ENCODE data around the gene XYLT1. TPM values are rescaled to one million over a fixed set of nuclear protein-coding genes. Genes with fewer than 3 reads are reported as not detected.

Gene XYLT1
- total and polyA plus RNA-seq, 9 of the 15 experiments (the other 6 are each of a cell fraction or from before 2014, with no cell fraction given) = 0.03 to 0.09 (median 0.08) TPM; not detected in 6

DNA sequence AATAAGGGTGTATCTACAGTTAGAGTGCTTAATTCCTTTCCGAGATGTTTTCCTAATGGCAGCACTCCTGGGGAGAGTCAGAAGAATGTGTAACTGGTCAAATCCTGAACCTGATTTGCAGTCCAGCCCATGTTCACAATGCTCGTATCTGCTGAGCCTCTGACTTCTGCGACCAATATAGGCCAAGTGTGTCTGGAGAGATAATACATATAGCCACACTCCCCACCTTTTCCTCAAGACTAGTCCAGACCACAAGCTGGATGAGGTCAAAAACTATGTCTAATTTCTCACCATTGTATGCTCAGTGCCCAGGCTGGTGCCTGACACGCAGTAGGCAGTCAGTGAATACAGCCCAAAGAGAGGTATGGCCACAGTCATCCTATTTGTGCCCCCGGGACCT lies 58.0 kb downstream of the XYLT1 start:
- Histone ChIP-seq H3K79me2 (ENCODE audit: control insufficient read depth, insufficient read depth, low read length) (no peaks in the 10 kb centered on the region), H3K27ac (ENCODE audit: extremely low read depth, low read depth, low read length) (no peak overlapping the region), H3K9me3 (replicated peaks; ENCODE audit: control insufficient read depth, insufficient read depth, low read depth, low read length) (no peaks in the 10 kb centered on the region), H4K20me1 (replicated peaks; ENCODE audit: control insufficient read depth, insufficient read depth, low read length) (peaks cover 6% of the 10 kb centered on the region; the same call in 1 of the 2 replicates), H3K36me3 (ENCODE audit: control insufficient read depth, insufficient read depth, low read length) (no peaks in the 10 kb centered on the region), H3K4me3 (no peak overlapping the region), H3K27me3 (ENCODE audit: control insufficient read depth in 2 of 2, insufficient read depth in 2 of 2, low read length in 2 of 2) (peaks cover 3 to 27% of the 10 kb centered on the region in 2 experiments; a peak in 4 of 5 replicates), H2AFZ (ENCODE audit: low read depth, low read length) (no peak overlapping the region), H3K4me1 (replicated peaks in 1 of 2; ENCODE audit: control insufficient read depth in 2 of 2, insufficient read depth in 2 of 2, low read length in 2 of 2) (no peaks in the 10 kb centered on the region), H3K4me2 (ENCODE audit: insufficient read depth, low read length) (no peak overlapping the region), H3K9me1 (ENCODE audit: control insufficient read depth, insufficient read depth, low read length) (no peaks in the 10 kb centered on the region), H3K9ac (ENCODE audit: insufficient read depth in 1 of 2, low read depth in 2 of 2, low read length in 2 of 2) (no peak overlapping the region)
- intact Hi-C loops (cut with micrococcal nuclease) = no loop called here
- CTCF ChIA-PET (ENCODE audit: low intra/inter-chr PET ratio) = no interaction called here
- ATAC-seq = no peak
- BruUV-seq (replicated peaks) = no TSS peak
- no peak for FAIRE-seq
- no peak for DNase-seq (ENCODE audit: extremely low read depth in 1 of 4, low spot score in 3 of 4)
- in situ Hi-C loops (cut with MboI) = no loop called here
- 1% methylated on average over 5 of the region's 5 CpGs for WGBS (ENCODE audit: insufficient coverage, low coverage, missing lambda C conversion rate)
- TF ChIP-seq CBFA2T3 (IDR thresholded peaks at IDR 0.05) = 0 out of 2 replicates have a peak, but pooled peaks have one; percentile 13
- TF ChIP-seq SRSF7 (optimal IDR thresholded peaks at IDR 0.05; ENCODE audit: low read depth, low read length) = no peak
- TF ChIP-seq ZNF175 (CRISPR knock-in tag; IDR thresholded peaks at IDR 0.05; ENCODE audit: low read depth) = no peak
- no peak for TF ChIP-seq ZNF134 (CRISPR knock-in tag; conservative IDR thresholded peaks at IDR 0.05)
- TF ChIP-seq POLR2B (IDR thresholded peaks at IDR 0.05; ENCODE audit: low read depth, partially characterized antibody) = no peak
- TF ChIP-seq ARID2 (IDR thresholded peaks at IDR 0.05) = no peak
- POLR2A ChIA-PET = no interaction called here

DNA sequence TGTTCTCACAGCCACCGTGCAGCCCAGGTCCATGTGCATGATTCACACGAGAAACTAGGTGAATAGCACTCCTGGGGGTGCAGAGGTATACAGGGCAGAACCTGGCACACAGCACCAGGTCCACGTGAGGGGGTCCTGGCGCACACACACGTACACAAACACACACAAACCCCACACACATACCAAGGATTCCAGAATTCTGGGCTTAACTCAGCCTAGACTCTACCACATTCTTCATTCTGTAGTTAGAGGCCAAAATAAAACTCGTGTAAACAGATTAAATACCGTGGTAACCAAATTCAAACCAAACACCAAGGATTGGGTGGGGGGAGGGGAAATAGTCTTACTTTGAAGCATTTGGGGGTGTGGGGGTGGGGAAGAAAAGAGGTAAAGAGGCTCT lies 58.5 kb downstream of the XYLT1 start:
- POLR2A ChIA-PET = no interaction called here
- no peak overlapping the region for H3K27ac ChIP-seq (ENCODE audit: extremely low read depth, low read depth, low read length)
- H3K27me3 ChIP-seq (ENCODE audit: control insufficient read depth in 2 of 2, insufficient read depth in 2 of 2, low read length in 2 of 2) = peaks cover 3 to 24% of the 10 kb centered on the region in 2 experiments; a peak in 4 of 5 replicates
- no peak overlapping the region for H2AFZ ChIP-seq (ENCODE audit: low read depth, low read length)
- in situ Hi-C loops (cut with MboI) (no loop called here), intact Hi-C loops (cut with micrococcal nuclease) (no loop called here)
- no peak overlapping the region for H3K4me2 ChIP-seq (ENCODE audit: insufficient read depth, low read length)
- no peaks in the 10 kb centered on the region for H3K79me2 ChIP-seq (ENCODE audit: control insufficient read depth, insufficient read depth, low read length)
- H3K9me1 ChIP-seq (ENCODE audit: control insufficient read depth, insufficient read depth, low read length) = no peaks in the 10 kb centered on the region
- ATAC-seq (no peak), FAIRE-seq (no peak), DNase-seq (ENCODE audit: extremely low read depth in 1 of 4, low spot score in 3 of 4) (no peak)
- H3K9me3 ChIP-seq (replicated peaks; ENCODE audit: control insufficient read depth, insufficient read depth, low read depth, low read length) = no peaks in the 10 kb centered on the region
- no TSS peak for BruUV-seq (replicated peaks)
- H4K20me1 ChIP-seq (replicated peaks; ENCODE audit: control insufficient read depth, insufficient read depth, low read length) = peaks cover 6% of the 10 kb centered on the region; the same call in 1 of the 2 replicates
- H3K4me3 ChIP-seq = no peak overlapping the region
- H3K36me3 ChIP-seq (ENCODE audit: control insufficient read depth, insufficient read depth, low read length) = no peaks in the 10 kb centered on the region
- H3K4me1 ChIP-seq (replicated peaks in 1 of 2; ENCODE audit: control insufficient read depth in 2 of 2, insufficient read depth in 2 of 2, low read length in 2 of 2) = no peaks in the 10 kb centered on the region
- CTCF ChIA-PET (ENCODE audit: low intra/inter-chr PET ratio) = no interaction called here
- H3K9ac ChIP-seq (ENCODE audit: insufficient read depth in 1 of 2, low read depth in 2 of 2, low read length in 2 of 2) = no peak overlapping the region
- 0% methylated on average over 7 of the region's 7 CpGs for WGBS (ENCODE audit: insufficient coverage, low coverage, missing lambda C conversion rate)
- TF ChIP-seq ZNF507 (tag; conservative IDR thresholded peaks at IDR 0.05) (no peak), ZNF175 (CRISPR knock-in tag; IDR thresholded peaks at IDR 0.05; ENCODE audit: low read depth) (no peak), MAFK (IDR thresholded peaks at IDR 0.05; ENCODE audit: low read length) (no peak), PHB2 (IDR thresholded peaks at IDR 0.05; ENCODE audit: low read depth) (no peak), YY1 (IDR thresholded peaks at IDR 0.05; ENCODE audit: borderline replicate concordance in 1 of 3, control insufficient read depth in 1 of 3, extremely low read depth in 1 of 3, insufficient read depth in 3 of 3, insufficient read length in 1 of 3, insufficient replicate concordance in 2 of 3, low read depth in 1 of 3, low read length in 2 of 3) (no peak), CBFA2T2 (conservative IDR thresholded peaks at IDR 0.05) (no peak), KDM1A (IDR thresholded peaks at IDR 0.05) (no peak), MTF1 (CRISPR knock-in tag; IDR thresholded peaks at IDR 0.05; ENCODE audit: borderline replicate concordance) (no peak), JUNB (CRISPR knock-in tag; conservative IDR thresholded peaks at IDR 0.05) (no peak), HSF4 (CRISPR knock-in tag; IDR thresholded peaks at IDR 0.05; ENCODE audit: borderline replicate concordance) (no peak), POLR2G (IDR thresholded peaks at IDR 0.05; ENCODE audit: low read depth, low read length) (no peak), RBM15 (IDR thresholded peaks at IDR 0.05; ENCODE audit: insufficient read depth, low read length) (no peak)
- TF ChIP-seq, protein P1, sequence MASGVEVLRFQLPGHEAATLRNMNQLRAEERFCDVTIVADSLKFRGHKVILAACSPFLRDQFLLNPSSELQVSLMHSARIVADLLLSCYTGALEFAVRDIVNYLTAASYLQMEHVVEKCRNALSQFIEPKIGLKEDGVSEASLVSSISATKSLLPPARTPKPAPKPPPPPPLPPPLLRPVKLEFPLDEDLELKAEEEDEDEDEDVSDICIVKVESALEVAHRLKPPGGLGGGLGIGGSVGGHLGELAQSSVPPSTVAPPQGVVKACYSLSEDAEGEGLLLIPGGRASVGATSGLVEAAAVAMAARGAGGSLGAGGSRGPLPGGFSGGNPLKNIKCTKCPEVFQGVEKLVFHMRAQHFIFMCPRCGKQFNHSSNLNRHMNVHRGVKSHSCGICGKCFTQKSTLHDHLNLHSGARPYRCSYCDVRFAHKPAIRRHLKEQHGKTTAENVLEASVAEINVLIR (CRISPR knock-in tag; IDR thresholded peaks at IDR 0.05) = no peak

Measured in K562 (cell line).